ENCODE data around the gene GNPTAB. TPM values are rescaled to one million over a fixed set of nuclear protein-coding genes. Genes with fewer than 3 reads are reported as not detected.

GNPTAB gene
- total RNA-seq, 1 donor from 2014 or later = 24.7 TPM

GRCh38 chr12:101806265-101806664, 24.5 kb downstream of the GNPTAB start:
- TF ChIP-seq, protein P1, sequence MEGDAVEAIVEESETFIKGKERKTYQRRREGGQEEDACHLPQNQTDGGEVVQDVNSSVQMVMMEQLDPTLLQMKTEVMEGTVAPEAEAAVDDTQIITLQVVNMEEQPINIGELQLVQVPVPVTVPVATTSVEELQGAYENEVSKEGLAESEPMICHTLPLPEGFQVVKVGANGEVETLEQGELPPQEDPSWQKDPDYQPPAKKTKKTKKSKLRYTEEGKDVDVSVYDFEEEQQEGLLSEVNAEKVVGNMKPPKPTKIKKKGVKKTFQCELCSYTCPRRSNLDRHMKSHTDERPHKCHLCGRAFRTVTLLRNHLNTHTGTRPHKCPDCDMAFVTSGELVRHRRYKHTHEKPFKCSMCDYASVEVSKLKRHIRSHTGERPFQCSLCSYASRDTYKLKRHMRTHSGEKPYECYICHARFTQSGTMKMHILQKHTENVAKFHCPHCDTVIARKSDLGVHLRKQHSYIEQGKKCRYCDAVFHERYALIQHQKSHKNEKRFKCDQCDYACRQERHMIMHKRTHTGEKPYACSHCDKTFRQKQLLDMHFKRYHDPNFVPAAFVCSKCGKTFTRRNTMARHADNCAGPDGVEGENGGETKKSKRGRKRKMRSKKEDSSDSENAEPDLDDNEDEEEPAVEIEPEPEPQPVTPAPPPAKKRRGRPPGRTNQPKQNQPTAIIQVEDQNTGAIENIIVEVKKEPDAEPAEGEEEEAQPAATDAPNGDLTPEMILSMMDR (conservative IDR thresholded peaks at IDR 0.05; ENCODE audit: low read depth, low read length) = no peak
- no peak for DNase-seq (ENCODE audit: low read depth)
- H3K4me3 ChIP-seq (ENCODE audit: low read depth, low read length) = no peak overlapping the region

- no peak for DNase-seq (ENCODE audit: low read depth)
- no peak overlapping the region for H3K4me3 ChIP-seq (ENCODE audit: low read depth, low read length)
- TF ChIP-seq, protein P1 (conservative IDR thresholded peaks at IDR 0.05; ENCODE audit: low read depth, low read length) = no peak
Measured at GRCh38 chr12:101804409-101804808, 26.4 kb downstream of the GNPTAB start.

- H3K4me3 ChIP-seq (ENCODE audit: low read depth, low read length) = no peak overlapping the region
- TF ChIP-seq, protein P1 (conservative IDR thresholded peaks at IDR 0.05; ENCODE audit: low read depth, low read length) = no peak
- no peak for DNase-seq (ENCODE audit: low read depth)
Measured at GRCh38 chr12:101803978-101804377, 26.8 kb downstream of the GNPTAB start.

- no peak overlapping the region for H3K4me3 ChIP-seq (ENCODE audit: low read depth, low read length)
- no peak for DNase-seq (ENCODE audit: low read depth)
- TF ChIP-seq, protein P1 (conservative IDR thresholded peaks at IDR 0.05; ENCODE audit: low read depth, low read length) = no peak
Measured at GRCh38 chr12:101802486-101802885, 28.3 kb downstream of the GNPTAB start.

GRCh38 chr12:101799774-101800173, 31.0 kb downstream of the GNPTAB start:
- no peak for DNase-seq (ENCODE audit: low read depth)
- H3K4me3 ChIP-seq (ENCODE audit: low read depth, low read length) = no peak overlapping the region
- TF ChIP-seq, protein P1 (conservative IDR thresholded peaks at IDR 0.05; ENCODE audit: low read depth, low read length) = no peak

DNA sequence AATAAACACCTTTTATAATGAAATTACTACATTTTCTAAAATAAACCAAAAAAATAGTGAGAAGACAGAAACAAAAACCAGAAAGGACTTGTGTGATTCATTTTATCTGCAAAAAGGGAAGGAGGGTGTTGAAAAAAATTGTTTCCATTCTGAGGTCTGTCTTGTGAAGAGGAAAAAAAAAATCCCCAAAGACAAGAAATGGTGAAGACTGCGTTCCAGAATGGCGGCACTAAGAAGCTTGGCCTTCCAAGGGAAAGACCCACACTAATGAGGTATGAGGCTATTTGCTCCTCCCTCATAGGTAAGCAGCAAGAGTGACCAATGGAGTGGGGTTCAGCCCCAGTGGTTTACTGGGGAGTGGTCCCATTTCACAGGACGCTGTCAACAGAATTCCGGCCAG, 35.0 kb downstream of the GNPTAB start:
- TF ChIP-seq, protein P1 (conservative IDR thresholded peaks at IDR 0.05; ENCODE audit: low read depth, low read length) = no peak
- no peak for DNase-seq (ENCODE audit: low read depth)
- no peak overlapping the region for H3K4me3 ChIP-seq (ENCODE audit: low read depth, low read length)

DNA sequence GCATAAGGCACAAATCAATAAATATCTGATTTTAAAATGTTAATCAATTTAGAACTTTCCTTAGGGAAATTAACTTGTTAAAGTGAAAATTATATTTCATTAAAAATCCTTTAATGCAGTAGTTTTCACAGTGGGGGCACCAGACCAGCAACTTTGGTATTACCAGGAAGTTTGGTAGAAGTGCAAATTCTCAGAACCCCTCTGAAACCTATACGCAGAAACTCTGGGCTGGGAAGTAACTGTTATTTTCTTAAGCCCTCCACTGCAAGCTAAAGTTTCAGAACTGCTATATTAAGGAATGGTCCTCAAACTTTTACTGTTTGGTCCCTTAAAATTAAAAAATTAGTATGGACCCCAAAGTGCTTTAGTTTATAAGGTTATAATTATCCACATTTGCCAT, 35.7 kb downstream of the GNPTAB start:
- DNase-seq (ENCODE audit: low read depth) = no peak
- no peak overlapping the region for H3K4me3 ChIP-seq (ENCODE audit: low read depth, low read length)
- TF ChIP-seq, protein P1 (conservative IDR thresholded peaks at IDR 0.05; ENCODE audit: low read depth, low read length) = no peak
